GM10266 (cell line): ENCODE data around the gene RANGRF.
A peak's percentile ranks its signal among the peaks of the same experiment; 100 is the strongest.

Source experiments
- DNase-seq: peaks from one replicate; pipeline ENCODE4 v3.0.0; 2012; ENCODE audit errors: extremely low spot score
- TF ChIP-seq, protein P1 (sequence below): IDR thresholded peaks from 2 replicates; pipeline ENCODE4 v1.5.1; 2012; ENCODE audit warnings: mild to moderate bottlenecking, low read depth; ENCODE audit not compliant: control insufficient read depth, insufficient read depth; ENCODE audit errors: missing control alignments

The RANGRF gene

GRCh38 chr17:8289103-8289397 is 580 bp downstream of the RANGRF start:
- TF ChIP-seq, protein P1, sequence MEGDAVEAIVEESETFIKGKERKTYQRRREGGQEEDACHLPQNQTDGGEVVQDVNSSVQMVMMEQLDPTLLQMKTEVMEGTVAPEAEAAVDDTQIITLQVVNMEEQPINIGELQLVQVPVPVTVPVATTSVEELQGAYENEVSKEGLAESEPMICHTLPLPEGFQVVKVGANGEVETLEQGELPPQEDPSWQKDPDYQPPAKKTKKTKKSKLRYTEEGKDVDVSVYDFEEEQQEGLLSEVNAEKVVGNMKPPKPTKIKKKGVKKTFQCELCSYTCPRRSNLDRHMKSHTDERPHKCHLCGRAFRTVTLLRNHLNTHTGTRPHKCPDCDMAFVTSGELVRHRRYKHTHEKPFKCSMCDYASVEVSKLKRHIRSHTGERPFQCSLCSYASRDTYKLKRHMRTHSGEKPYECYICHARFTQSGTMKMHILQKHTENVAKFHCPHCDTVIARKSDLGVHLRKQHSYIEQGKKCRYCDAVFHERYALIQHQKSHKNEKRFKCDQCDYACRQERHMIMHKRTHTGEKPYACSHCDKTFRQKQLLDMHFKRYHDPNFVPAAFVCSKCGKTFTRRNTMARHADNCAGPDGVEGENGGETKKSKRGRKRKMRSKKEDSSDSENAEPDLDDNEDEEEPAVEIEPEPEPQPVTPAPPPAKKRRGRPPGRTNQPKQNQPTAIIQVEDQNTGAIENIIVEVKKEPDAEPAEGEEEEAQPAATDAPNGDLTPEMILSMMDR: no peak
- DNase-seq: no peak

- TF ChIP-seq, protein P1: no peak
- DNase-seq: no peak
Observed at GRCh38 chr17:8290043-8290442, 1.6 kb downstream of the RANGRF start.

DNA sequence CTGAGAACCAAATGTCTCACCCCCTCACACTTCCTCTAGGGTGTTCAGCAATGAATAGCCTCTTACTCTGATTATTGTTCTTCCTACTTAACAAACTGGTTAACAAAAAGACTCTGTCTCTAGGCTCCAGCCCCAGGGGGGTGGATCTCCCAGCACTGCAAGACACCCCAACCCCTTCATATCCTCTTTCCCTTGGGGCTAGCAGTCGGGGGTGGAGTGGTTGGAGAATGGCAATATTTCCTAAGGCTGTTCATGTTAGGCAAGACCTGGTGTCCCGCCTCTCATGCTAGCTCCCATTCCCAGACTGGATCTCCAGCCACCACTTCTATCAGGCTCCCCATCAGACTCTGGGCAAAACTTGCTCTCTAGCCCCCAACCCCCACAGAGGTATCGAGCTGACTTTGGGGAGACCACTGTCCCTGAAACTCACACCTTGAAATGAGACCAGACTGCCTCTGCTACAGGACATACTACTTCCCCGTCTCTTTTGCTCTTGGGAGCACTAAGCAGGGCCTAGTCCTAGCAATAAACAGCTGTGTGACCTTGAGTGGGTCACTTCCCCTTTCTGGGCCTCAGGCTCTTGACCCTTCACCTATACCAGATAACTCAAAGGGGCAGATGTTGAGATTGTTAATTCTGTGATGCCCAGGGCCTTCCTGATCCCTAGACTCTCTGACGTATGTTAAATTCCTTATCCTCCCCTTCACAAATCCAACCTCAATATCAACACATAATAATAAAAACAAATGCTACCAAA is 4.3 kb downstream of the RANGRF start:
- DNase-seq: no peak
- TF ChIP-seq, protein P1: no peak

DNA sequence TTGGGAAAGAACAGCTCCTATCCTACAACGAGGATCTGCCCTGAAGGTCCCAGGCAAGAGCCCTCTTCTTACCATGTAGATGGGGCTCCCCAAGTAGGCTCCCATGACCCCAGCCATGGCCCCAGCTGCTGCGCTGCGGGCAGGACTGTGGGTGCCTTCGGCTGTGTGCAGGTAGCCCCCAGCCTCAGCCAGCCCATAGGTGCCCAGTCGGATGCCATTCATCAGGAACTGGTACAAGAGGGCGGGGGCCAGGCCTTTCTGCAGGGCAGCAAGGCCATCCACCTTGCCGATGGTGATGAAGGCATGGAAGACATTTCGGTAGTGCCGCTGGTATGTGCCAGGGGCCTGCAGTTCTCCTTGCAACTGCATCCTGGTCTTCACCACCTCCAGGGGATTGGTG is 5.9 kb downstream of the RANGRF start:
- no peak for DNase-seq
- TF ChIP-seq, protein P1: no peak

GRCh38 chr17:8294814-8295316 is 6.4 kb downstream of the RANGRF start:
- TF ChIP-seq, protein P1: no peak
- DNase-seq: no peak

DNA sequence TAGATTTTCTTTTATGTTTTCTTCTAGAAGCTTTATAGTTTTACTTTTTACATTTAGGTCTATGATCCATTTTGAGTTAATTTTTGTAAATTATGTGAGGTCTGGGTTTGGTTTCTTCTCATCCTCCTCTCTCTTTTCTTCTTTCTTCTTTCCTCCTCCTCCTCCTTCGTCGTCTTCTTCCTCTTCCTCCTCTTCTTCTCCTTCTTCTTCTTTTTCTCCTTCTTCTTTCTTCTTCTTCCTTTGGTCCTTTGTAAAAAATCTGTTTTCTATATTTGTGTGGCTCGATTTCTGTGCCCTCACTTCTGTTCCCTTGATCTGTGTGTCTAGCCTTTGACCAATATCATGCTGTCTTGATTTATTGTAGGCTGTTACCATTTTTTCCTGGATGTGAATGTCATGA is 11.8 kb downstream of the RANGRF start:
- TF ChIP-seq, protein P1: no peak
- no peak for DNase-seq

DNA sequence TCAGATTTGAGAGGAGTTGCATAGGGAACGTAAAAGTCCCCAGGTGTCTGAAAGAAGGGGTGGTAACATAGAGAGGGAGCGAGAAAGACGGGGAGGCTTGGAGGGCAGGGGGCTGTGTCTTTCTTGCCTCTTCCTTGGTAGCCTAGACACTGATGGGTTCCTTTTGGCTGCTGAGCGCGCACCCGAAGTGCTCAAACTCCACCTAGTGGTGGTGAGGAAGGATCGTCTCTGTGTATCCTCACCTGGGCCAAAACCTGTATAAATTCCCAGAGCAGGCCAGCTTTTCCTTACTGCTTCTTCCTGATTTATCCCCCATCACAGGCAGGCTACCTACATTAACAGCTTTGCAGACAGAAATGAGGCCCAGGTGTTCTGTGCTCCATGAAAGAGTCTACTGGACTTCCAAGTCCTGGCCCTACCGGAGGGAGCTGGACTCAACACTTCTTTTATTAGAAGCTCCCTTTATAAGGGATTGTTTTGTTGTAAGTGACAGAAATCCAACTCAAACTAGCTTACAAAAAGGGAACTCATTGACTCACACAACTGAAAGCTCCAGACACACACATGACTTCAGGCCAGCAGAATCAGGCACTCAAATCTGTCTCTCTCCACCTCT is 12.3 kb downstream of the RANGRF start:
- peak; percentile 85 for DNase-seq
- TF ChIP-seq, protein P1: peak; percentile 86
